SU-DHL-6 (cell line): ENCODE results near the gene MARCHF6.

Source experiments
- EZH2phosphoT487 ChIP-seq: fragments of 200-600 bp; sonication (generic), shearing (Covaris generic); conservative IDR thresholded peaks from 2 replicates; pipeline ENCODE4 v1.6.1; 2018; ENCODE audit warnings: mild to moderate bottlenecking, antibody characterized with exemption, low read length, moderate library complexity, mixed read lengths
- TF ChIP-seq, protein P1 (sequence below): fragments of 200-600 bp; sonication (generic); IDR thresholded peaks from one replicate; pipeline ENCODE4 v1.5.1; 2017; ENCODE audit warnings: antibody characterized with exemption, mild to moderate bottlenecking, low read length, moderate library complexity; ENCODE audit not compliant: insufficient read depth, poor library complexity, severe bottlenecking

DNA sequence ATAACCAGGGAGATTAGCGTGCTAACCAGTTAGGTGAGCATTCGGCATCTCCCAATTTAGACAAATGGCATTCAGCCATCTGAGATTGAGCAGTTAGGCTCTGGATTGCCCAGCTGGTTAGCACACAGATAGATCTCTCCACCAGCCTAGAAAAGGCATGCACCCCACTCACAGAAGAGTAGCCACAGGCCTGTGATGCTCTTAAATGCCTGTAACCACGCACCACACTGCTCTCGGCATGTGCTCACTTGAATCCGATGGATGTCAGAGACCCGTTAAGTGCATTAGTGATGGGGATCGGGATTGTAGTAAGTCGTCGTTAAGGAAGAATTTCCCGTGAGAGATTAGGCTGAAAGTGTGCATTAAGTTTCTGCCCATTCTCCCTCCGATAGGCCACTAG lies 23.0 kb downstream of the MARCHF6 start:
- TF ChIP-seq, protein P1, sequence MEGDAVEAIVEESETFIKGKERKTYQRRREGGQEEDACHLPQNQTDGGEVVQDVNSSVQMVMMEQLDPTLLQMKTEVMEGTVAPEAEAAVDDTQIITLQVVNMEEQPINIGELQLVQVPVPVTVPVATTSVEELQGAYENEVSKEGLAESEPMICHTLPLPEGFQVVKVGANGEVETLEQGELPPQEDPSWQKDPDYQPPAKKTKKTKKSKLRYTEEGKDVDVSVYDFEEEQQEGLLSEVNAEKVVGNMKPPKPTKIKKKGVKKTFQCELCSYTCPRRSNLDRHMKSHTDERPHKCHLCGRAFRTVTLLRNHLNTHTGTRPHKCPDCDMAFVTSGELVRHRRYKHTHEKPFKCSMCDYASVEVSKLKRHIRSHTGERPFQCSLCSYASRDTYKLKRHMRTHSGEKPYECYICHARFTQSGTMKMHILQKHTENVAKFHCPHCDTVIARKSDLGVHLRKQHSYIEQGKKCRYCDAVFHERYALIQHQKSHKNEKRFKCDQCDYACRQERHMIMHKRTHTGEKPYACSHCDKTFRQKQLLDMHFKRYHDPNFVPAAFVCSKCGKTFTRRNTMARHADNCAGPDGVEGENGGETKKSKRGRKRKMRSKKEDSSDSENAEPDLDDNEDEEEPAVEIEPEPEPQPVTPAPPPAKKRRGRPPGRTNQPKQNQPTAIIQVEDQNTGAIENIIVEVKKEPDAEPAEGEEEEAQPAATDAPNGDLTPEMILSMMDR: no peak
- TF ChIP-seq EZH2phosphoT487: no peak
